HG03135 (cell line): Measurements from ENCODE around the gene NF2.

Experiments used
- ATAC-seq: cut with Tn5 transposase; IDR thresholded peaks from one replicate; pipeline ENCODE4 v1.9.1; 2021; ENCODE audit warnings: mild to moderate bottlenecking, moderate library complexity; ENCODE audit not compliant: unreplicated experiment

Gene NF2

DNA sequence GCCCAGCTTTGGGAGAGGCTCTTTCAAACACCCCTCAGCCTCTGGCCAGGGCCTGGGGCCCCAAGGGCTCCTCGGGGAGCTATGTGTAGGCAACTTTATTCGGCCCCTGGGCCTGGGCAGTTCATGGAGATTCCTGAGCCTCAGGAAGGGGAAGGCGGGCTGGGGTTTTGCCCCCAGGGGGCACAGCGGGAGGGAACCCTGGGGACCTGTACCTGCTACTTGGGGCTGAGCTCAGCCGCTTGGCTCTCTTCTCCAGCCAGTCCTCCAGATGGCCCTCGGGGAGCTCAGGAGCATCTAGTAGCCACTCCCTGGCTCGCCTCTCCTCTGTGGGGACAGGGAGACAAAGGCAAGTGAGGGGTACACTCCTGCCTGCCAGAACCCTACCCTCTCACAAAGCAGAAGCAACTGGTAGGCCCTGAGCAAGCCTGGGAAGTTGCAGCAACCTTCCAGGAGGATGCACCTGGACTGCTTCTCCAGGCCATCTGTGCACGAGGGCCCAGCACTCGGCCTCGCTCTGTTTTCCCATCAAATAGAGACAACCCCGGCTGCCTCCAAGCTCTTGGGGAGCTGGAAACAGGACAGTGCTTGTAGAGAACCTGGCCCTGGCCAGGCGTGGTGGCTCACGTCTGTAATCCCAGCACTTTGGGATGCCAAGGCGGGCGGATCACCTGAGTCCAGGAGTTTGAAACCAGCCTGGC lies 134.8 kb downstream of the NF2 start:
- no peak for ATAC-seq

DNA sequence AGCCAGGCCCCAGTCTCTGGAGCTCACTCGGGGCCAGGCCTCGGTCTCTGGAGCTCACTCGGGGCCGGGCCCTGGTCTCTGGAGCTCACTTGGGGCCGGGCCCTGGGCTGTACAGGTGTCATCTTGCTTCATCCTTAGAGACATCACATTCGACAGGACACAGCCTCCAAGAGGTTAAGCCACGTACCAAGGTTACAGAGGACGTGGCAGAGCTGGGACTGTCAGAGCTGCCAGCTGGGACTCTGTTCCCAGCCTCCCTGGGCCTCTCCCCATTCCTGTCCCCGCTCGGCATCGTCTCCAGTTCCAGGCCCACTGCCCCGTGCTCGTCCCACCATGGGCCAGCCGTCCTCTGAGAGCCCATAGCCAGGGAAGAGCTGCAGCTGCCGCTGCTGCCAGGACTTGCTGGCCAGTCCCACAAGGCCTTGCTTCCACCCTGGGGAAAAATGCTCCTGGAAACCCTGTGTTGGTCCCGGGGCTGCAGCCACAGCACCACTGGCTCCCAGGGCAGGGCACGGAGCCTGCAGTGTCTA lies 136.0 kb downstream of the NF2 start:
- ATAC-seq = no peak

DNA sequence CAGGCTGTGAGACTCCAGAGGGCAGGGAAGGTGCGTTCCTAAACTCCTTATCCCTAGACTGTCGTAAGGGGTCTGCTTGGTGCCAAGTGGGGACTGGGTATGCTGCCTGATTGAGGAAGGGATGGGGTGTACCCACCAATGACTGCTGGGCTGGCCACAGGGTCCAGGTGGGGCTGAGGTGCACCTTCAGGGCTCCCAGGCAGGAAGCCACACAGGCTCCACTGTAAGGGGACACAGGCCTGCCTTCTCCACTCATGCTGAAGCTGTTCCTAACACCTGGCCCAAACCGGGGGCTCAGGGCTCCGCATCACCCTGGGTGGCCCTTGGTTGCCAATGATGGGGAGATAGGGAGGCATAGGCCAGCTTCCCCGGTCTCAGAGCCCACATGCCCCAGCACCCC lies 136.8 kb downstream of the NF2 start:
- ATAC-seq = no peak

DNA sequence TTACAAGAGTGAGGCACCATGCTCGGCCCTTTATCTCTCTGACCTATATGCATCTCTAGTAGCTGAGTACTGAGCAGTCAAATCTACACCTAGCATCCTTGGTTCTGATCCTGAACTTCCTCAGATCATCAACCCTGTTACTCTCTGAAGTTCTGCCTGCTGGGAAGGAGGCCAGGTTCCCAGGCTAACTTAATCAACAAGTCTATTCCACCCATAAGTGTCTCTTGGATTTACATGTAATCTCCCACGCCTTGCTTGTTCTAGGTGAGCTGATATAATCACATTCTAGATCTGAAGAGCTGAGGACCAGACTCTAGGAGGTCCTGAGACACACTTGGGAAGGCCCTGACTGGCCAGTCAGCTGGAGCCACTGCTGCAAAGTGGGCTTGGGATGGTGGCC lies 138.5 kb downstream of the NF2 start:
- no peak for ATAC-seq

DNA sequence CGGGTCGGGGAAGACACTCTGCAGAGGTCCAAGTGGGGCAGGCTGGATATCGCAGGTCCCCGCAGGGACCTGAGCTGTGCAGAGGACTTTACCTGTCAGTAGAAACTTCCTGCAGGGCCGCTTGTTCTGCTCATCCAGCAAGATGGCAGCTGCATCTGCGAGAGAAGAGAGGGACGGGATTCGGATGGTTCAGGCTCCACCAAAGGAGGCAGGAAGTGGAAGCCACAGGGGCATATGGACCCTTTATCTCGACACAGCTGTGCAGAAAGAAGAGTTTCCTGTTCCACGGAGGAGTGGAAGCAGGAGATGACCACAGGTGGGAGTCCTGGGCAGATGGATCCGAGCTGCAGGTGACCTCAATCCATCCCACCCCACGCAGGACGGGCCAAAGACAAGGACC lies 138.9 kb downstream of the NF2 start:
- no peak for ATAC-seq

DNA sequence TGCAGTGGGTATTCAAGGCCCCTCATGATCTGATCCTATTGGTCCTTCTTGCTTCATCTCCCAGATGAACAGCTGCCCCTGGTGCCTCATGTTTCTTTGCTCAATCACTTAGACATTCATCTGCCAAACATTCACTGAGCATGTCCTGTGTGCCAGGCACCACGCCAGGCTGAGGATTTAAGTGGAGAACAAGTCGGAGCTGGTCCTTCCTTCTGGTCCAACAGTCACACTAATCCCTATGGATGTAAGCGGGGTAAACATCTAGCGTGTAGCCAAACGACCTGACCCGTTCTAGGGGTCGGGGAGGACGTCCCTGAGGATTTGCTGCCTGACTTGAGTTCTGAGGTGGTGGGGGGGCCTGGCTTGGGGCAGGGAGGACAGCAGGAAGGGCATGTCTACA lies 141.5 kb downstream of the NF2 start:
- no peak for ATAC-seq

DNA sequence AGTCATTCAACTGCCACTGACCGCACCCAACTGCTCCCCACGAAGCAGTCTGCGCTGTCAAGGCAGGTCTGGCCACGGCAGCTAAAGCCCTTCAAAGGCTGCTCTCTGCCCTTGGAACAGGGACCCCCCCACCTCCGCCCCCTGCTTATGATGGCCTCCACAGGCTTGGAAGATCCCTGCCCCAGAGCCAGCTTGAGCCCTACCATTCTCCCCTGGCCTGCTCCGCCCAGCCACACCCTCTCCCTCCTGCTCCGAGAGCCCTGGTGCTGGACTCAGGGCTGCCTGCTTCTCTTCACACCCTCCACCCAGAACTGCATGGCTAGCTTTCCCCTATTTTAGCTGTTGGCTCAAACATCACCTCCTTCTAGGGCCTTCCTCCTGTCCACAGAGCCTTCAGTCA lies 144.4 kb downstream of the NF2 start:
- no peak for ATAC-seq
